GM21447 (cell line): ENCODE results near the gene RIPOR3.
"Not testable (repeated sequence)": the region's sequence is repeated elsewhere in the genome, so short reads cannot be mapped to it uniquely, and the experiment has no call there.

Source experiments
- ATAC-seq: cut with Tn5 transposase; IDR thresholded peaks from one replicate; pipeline ENCODE4 v1.9.1; 2021; ENCODE audit not compliant: unreplicated experiment

Gene RIPOR3

DNA sequence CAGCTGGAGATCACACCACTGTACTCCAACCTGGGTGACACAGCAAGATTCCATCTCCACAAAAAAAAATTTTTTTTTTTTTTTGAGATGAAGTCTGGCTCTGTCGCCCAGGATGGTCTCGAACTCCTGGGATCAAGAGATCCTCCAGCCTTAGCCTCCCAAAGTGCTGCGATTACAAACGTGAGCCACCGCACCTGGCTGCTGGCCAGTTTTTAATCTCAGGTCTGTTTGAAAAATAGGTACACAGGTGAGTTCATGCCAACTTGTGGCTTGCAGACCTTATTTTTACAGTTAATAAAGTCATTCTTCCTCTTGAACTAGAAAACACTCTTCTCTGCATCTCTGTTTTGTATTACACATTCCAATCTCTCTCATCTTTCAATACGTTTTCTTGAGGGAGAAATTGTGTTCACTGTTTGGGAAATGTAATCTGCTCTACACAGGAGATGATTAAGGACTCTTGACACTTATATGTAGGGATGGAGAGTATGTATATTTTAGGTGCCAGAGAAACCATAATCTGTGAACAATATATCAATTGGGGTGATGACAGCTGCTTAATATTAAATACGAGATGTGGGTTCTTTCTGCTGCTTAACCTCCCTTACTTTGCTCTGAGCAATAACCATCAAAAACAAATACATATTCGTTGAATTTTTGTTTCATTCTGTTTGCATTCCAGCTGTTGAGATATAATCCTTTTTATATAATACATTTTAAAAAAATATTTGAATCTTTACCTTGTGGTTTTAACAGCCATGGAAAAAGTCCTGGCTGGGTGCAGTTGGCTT, 17.7 kb upstream of the RIPOR3 start:
- no peak for ATAC-seq

DNA sequence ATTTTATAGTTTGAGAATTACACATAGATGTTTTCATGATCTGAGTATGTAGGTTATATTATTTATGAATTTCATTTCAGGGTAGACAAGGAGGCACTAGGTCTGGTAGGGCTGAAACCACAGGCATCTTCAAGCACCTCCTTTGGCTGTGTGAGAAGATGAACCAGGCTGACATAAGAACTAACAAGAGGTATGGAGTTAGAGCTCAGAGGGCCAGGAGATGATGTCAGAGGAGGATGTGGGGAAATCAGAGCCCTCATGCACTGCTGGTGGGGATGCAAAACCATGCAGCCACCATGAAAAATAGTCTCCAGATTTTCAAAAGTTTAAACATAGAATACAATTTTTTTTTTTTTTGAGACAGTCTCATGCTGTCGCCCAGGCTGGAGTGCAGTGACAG, 13.6 kb upstream of the RIPOR3 start:
- ATAC-seq: no peak

GRCh38 chr20:50704514-50704913, 13.2 kb upstream of the RIPOR3 start:
- ATAC-seq: no peak

GRCh38 chr20:50703651-50704438, 12.5 kb upstream of the RIPOR3 start:
- ATAC-seq: not testable (repeated sequence)

GRCh38 chr20:50701041-50701963, 10.0 kb upstream of the RIPOR3 start:
- no peak for ATAC-seq

GRCh38 chr20:50699688-50700087, 8.3 kb upstream of the RIPOR3 start:
- ATAC-seq: no peak

DNA sequence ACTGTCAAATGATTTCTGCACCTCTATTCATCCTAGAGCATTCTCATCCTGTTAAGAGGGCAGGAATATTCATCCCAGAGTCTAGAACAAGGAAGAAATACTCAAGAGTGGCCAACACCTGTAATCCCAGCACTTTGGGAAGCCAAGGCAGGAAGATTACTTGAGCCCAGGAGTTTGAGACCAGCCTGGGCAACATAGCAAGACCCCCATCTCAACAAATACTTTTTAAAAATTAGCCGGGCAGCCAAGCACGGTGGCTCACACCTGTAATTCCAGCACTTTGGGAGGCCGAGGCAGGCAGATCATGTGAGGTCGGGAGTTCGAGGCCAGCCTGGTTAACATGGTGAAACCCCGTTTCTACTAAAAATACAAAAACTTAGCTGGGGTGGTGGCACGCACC, 6.9 kb upstream of the RIPOR3 start:
- ATAC-seq: not testable (repeated sequence)

GRCh38 chr20:50695135-50695872, 4.0 kb upstream of the RIPOR3 start:
- no peak for ATAC-seq

GRCh38 chr20:50694379-50695134, 3.2 kb upstream of the RIPOR3 start:
- no peak for ATAC-seq

- ATAC-seq: no peak
These were observed 1.7 kb upstream of the RIPOR3 start for GRCh38 chr20:50693001-50693400.

DNA sequence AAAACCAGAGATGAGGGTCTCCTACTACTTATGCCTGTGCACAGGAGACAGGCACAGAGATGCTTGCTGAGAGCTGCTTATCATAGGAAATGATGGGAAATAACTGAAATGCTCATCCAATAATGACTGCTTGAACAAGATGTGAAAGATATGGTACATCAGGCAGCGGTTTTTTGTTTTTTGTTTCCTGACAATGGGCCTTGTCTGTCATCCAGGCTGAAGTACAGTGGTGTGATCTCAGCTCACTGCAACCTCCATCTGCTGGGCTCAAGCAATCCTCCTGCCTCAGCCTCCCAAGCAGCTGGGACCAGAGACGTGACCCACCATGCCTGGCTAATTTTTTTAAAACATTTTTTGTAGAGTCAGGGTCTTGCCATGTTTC, 1.2 kb upstream of the RIPOR3 start:
- ATAC-seq: no peak

DNA sequence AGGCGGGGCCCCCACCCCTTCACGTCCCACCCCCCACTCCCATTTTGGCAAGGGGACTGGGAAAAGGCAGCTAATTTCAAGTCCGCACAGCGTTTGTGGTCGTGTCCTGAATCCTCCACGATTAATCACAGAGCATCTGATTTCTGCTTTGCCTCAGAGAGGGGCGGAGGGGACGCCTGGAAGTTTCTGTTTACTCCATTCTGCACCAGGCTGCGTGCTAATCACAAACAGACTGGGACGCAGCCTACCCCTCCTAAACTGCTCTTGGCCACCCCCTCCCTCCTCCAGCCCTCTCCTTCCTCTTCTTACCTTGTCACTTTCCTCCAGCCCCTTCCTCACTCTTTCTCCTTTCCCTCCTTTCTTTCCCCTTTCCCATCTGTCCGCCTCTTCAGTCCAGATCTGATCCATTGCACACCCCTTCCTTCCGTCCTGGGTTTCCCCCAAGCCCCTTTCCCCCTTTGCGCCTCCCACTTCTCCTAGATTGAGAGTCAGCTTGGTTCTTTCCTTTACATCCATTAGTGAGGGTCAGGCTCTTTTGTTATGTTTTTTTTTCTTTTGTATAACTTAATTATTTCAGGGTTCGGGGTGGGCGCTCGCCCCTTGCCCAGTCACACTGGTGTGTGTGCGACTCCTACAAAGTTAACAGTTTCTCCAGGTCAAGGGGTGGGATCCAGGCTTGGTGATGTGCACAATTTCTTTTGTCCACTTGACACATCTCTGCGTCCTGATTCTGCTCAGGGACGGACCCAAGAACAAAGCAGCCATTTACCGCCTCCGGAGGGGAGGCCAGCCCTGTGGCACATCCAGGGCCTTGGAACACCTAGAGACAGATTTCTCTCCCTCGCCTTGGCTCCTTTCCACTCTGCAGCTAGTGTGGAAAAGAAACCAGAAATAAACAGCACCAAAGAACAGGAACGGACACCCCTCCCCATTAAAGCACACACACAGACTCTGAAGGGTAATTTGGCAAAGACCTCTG, 520 bp upstream of the RIPOR3 start:
- ATAC-seq: no peak

DNA sequence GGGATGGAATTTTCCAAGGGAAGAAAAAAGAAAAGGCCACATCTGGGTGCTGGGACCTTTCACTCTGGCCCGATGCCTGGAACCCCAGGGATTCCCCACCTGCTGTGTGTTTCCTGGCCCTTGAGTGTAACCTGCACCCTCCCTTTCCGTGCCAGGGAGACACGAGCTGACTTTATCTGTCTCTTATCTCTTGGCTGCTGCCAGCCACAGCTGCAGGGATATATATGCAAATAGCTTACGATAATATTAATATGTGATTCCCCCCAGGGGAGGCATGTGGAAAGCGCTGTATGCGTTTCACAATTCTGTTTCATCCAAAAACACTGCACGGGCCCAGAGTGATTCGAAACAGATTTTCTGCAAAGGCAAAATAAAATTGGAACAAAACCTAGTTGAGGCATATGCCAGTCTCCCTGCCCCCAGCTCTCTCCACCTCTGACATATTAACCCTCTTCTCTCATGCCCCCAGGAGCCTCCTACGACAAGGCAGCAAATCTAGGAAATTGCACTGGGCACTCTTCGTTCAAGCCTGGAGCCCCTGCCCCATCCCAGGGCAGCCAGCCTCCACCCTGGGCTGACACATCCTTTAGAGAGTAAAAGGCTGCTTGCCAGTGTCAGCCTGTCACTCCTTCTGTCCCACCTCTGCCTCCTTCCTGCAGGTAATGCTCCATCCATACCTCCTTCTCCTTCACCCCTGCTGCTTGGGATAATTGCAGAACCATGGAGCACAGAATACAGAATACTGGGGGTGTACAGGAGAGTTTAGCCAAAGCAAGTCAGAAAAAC, 1.3 kb downstream of the RIPOR3 start:
- no peak for ATAC-seq

- ATAC-seq: no peak
These were observed 2.9 kb downstream of the RIPOR3 start for GRCh38 chr20:50688256-50688975.

DNA sequence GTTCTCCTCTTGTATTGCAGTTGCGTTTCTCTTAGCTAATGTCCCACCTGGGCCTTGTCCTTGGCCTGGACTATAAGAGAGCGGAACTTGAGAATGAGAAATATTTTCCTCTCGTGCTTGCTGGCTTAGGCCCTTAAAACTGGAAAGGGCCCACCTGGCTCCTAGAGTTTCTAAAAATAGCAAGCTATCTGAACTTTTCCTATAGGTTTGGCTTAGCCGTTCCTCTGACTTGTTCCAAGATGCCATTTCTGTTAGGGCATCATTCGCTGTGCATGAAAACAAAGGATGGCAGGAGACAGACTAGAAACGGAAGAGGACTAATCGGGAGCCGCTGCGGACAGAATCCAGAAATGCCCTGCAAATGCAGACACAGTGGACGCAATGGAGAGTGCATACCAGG, 4.5 kb downstream of the RIPOR3 start:
- ATAC-seq: no peak

DNA sequence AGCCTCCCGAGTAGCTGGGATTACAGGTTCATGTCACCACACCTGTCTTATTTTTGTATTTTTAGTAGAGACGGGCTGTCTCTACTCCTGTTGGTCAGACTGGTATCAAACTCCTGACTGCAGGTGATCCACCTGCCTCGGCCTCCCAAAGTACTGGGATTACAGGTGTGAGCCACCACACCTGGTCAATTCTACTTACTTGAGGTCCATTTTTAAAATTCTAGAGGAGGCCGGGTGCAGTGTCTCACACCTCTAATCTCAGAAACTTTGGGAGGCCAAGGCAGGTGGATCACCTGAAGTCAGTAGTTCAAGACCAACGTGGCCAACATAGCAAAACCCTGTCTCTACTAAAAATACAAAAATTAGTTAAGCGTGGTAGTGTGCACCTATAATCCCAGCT, 7.8 kb downstream of the RIPOR3 start:
- no peak for ATAC-seq

- no peak for ATAC-seq
These were observed 8.3 kb downstream of the RIPOR3 start for GRCh38 chr20:50682947-50683530.
